ENCODE results near the gene OTUD1.

GRCh38 chr10:23403278-23403677 is 35.6 kb upstream of the OTUD1 start:
- TF ChIP-seq CTCF (IDR thresholded peaks at IDR 0.05) (no peak), POLR2A (IDR thresholded peaks at IDR 0.05) (no peak)
